Hepatocyte (in vitro differentiated cells): ENCODE data around the gene SIGLEC9. TPM values are rescaled to one million over a fixed set of nuclear protein-coding genes. Genes with fewer than 3 reads are reported as not detected.

Experiments used
- DNase-seq: peaks from one replicate; pipeline ENCODE4 v3.0.0-alpha.2; 2016; ENCODE audit warnings: low spot score
- H2AFZ ChIP-seq: fragments of 200-600 bp; sonication (generic); 2 replicates; pipeline ENCODE4 v1.6.0; 2016; ENCODE audit warnings: antibody characterized with exemption, mild to moderate bottlenecking
- H3K27ac ChIP-seq: fragments of 200-600 bp; sonication (generic); 2 replicates; pipeline ENCODE4 v1.5.1; 2016; ENCODE audit warnings: mild to moderate bottlenecking
- H3K27me3 ChIP-seq: fragments of 200-600 bp; sonication (generic); 2 replicates; pipeline ENCODE4 v1.6.1; 2016
- H3K36me3 ChIP-seq: fragments of 200-600 bp; sonication (generic); replicated peaks from 2 replicates; pipeline ENCODE4 v1.5.1; 2016; ENCODE audit warnings: low read depth; ENCODE audit not compliant: insufficient read depth
- H3K4me1 ChIP-seq: fragments of 200-600 bp; sonication (generic); 2 replicates; pipeline ENCODE4 v1.5.1; 2016; ENCODE audit warnings: mild to moderate bottlenecking, moderate library complexity; ENCODE audit not compliant: insufficient read depth
- H3K4me2 ChIP-seq: fragments of 200-600 bp; sonication (generic); 2 replicates; pipeline ENCODE4 v1.6.0; 2016
- H3K4me3 ChIP-seq: fragments of 200-600 bp; sonication (generic); 2 replicates; pipeline ENCODE4 v1.5.1; 2016; ENCODE audit warnings: mild to moderate bottlenecking
- H3K79me2 ChIP-seq: fragments of 200-600 bp; sonication (generic); 2 replicates; pipeline ENCODE4 v1.6.0; 2017; ENCODE audit warnings: mild to moderate bottlenecking
- H3K9me2 ChIP-seq: fragments of 200-600 bp; sonication (generic); replicated peaks from 2 replicates; pipeline ENCODE4 v1.6.0; 2017; ENCODE audit warnings: mild to moderate bottlenecking; ENCODE audit not compliant: insufficient read depth
- H3K9me3 ChIP-seq: fragments of 200-600 bp; sonication (generic); 2 replicates; pipeline ENCODE4 v1.5.1; 2016; ENCODE audit warnings: low read depth, mild to moderate bottlenecking
- H4K20me1 ChIP-seq: fragments of 200-600 bp; sonication (generic); 2 replicates; pipeline ENCODE4 v1.6.0; 2016; ENCODE audit warnings: mild to moderate bottlenecking; ENCODE audit not compliant: insufficient read depth, poor library complexity, severe bottlenecking
- EZH2 ChIP-seq: fragments of 200-600 bp; sonication (generic); IDR thresholded peaks from 2 replicates; pipeline ENCODE4 v1.6.1; 2016; ENCODE audit warnings: antibody characterized with exemption, mild to moderate bottlenecking, borderline replicate concordance
- EZH2phosphoT487 ChIP-seq: fragments of 200-600 bp; sonication (generic); IDR thresholded peaks from one replicate; pipeline ENCODE4 v1.6.1; 2018; ENCODE audit warnings: antibody characterized with exemption, mild to moderate bottlenecking, low read depth, moderate library complexity; ENCODE audit not compliant: unreplicated experiment, severe bottlenecking
- WGBS: methylation state at CpG from one replicate; pipeline ENCODE4 v1.1.6; 2016; ENCODE audit warnings: low lambda C conversion rate; ENCODE audit errors: missing lambda C conversion rate; 5-methylcytosine and 5-hydroxymethylcytosine counted together
- polyA plus RNA-seq: library from polyadenylated mRNA; unstranded; fragments of >200 nt; fragmentation: Nextera tagmentation; extraction: Ambion mirVana; gene quantifications from 2 replicates; pipeline ENCODE4 v1.2.1, GENCODE V29; 2016
- total RNA-seq: library from RNA; depleted of rRNA; stranded (reverse); fragments of >200 nt; gene quantifications from 2 replicates; pipeline ENCODE4 v1.2.3, GENCODE V29; 2014
- TF ChIP-seq, protein P1 (sequence below): fragments of 200-600 bp; sonication (generic); IDR thresholded peaks from 2 replicates; pipeline ENCODE4 v1.5.1; 2016; ENCODE audit warnings: antibody characterized with exemption, mild to moderate bottlenecking; ENCODE audit not compliant: poor library complexity

SIGLEC9 gene
- total and polyA plus RNA-seq, 2 experiments from 2014 or later, result 0.77 to 1.5 TPM

DNA sequence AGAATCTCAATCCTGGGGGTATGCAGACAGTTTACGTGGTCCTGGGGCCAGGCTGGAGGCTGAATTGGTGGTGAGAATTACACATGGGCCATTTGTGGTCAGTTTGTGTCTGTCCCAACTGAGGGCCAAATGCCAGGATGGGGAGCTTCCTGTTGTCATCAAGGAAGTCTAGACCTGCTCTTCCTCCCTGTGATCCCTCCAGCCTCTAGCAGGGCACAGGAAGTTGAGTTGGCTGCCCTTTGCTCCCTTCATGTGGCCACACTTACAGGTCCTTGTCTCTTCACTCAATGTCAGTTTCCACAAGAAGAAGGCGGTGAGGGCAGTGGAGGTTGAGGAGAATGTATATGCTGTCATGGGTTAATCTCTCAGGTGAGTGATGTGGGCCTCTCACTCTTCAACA lies 47.5 kb downstream of the SIGLEC9 start:
- TF ChIP-seq, protein P1, sequence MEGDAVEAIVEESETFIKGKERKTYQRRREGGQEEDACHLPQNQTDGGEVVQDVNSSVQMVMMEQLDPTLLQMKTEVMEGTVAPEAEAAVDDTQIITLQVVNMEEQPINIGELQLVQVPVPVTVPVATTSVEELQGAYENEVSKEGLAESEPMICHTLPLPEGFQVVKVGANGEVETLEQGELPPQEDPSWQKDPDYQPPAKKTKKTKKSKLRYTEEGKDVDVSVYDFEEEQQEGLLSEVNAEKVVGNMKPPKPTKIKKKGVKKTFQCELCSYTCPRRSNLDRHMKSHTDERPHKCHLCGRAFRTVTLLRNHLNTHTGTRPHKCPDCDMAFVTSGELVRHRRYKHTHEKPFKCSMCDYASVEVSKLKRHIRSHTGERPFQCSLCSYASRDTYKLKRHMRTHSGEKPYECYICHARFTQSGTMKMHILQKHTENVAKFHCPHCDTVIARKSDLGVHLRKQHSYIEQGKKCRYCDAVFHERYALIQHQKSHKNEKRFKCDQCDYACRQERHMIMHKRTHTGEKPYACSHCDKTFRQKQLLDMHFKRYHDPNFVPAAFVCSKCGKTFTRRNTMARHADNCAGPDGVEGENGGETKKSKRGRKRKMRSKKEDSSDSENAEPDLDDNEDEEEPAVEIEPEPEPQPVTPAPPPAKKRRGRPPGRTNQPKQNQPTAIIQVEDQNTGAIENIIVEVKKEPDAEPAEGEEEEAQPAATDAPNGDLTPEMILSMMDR, result no peak
- no peak for TF ChIP-seq EZH2phosphoT487
- no peak for TF ChIP-seq EZH2
- Histone ChIP-seq H3K9me3 (no peaks in the 10 kb centered on the region), H4K20me1 (no peaks in the 10 kb centered on the region), H2AFZ (no peak overlapping the region), H3K4me3 (no peak overlapping the region), H3K27ac (no peak overlapping the region), H3K79me2 (no peaks in the 10 kb centered on the region), H3K36me3 (no peaks in the 10 kb centered on the region), H3K4me2 (no peak overlapping the region), H3K9me2 (no peaks in the 10 kb centered on the region), H3K27me3 (peaks cover 16% of the 10 kb centered on the region), H3K4me1 (no peaks in the 10 kb centered on the region)
- DNase-seq, result no peak
- 87% methylated on average over 2 of the region's 2 CpGs for WGBS

- Histone ChIP-seq H3K4me3 (no peak overlapping the region), H3K9me2 (no peaks in the 10 kb centered on the region), H3K79me2 (no peaks in the 10 kb centered on the region), H4K20me1 (no peaks in the 10 kb centered on the region), H3K4me1 (no peaks in the 10 kb centered on the region), H2AFZ (no peak overlapping the region), H3K9me3 (no peaks in the 10 kb centered on the region), H3K36me3 (no peaks in the 10 kb centered on the region), H3K27ac (no peak overlapping the region), H3K27me3 (peaks cover 16% of the 10 kb centered on the region), H3K4me2 (no peak overlapping the region)
- TF ChIP-seq EZH2phosphoT487 (no peak), EZH2 (no peak)
- TF ChIP-seq, protein P1, result no peak
- DNase-seq, result no peak
- 81% methylated on average over 5 of the region's 5 CpGs for WGBS
Measured at GRCh38 chr19:51173681-51174080, 49.0 kb downstream of the SIGLEC9 start.

GRCh38 chr19:51179256-51179655 lies 54.5 kb downstream of the SIGLEC9 start:
- TF ChIP-seq EZH2phosphoT487 (no peak), EZH2 (no peak)
- TF ChIP-seq, protein P1, result no peak
- H3K4me3 ChIP-seq, result no peak overlapping the region
- no peaks in the 10 kb centered on the region for H3K9me3 ChIP-seq
- WGBS, result 75% methylated on average over 1 of the region's 1 CpG
- no peaks in the 10 kb centered on the region for H3K9me2 ChIP-seq
- H2AFZ ChIP-seq, result no peak overlapping the region
- no peak overlapping the region for H3K27ac ChIP-seq
- DNase-seq, result no peak
- no peak overlapping the region for H3K4me2 ChIP-seq
- peaks cover 17% of the 10 kb centered on the region for H3K27me3 ChIP-seq
- no peaks in the 10 kb centered on the region for H3K79me2 ChIP-seq
- H3K4me1 ChIP-seq, result no peaks in the 10 kb centered on the region
- H4K20me1 ChIP-seq, result no peaks in the 10 kb centered on the region
- no peaks in the 10 kb centered on the region for H3K36me3 ChIP-seq

Other genes starting within 250 kb of the SIGLEC9 start
- gene KLK4, start 213.5 kb upstream of the SIGLEC9 start, total RNA-seq, result not detected in 2 replicates
- 0.28 and 0.33 TPM in 2 replicates for gene KLK4, start 213.5 kb upstream of the SIGLEC9 start, polyA plus RNA-seq
- not detected in 2 replicates for gene KLK5, start 171.9 kb upstream of the SIGLEC9 start, total RNA-seq
- 0.24 TPM in 1 of 2 replicates, not detected in the other for gene KLK5, start 171.9 kb upstream of the SIGLEC9 start, polyA plus RNA-seq
- gene KLK6, start 155.3 kb upstream of the SIGLEC9 start, total RNA-seq, result 1.1 and 2.0 TPM in 2 replicates
- 5.4 and 7.6 TPM in 2 replicates for gene KLK6, start 155.3 kb upstream of the SIGLEC9 start, polyA plus RNA-seq
- gene KLK7, start 141.0 kb upstream of the SIGLEC9 start, total RNA-seq, result 0.20 and 3.9 TPM in 2 replicates
- 1.1 and 2.8 TPM in 2 replicates for gene KLK7, start 141.0 kb upstream of the SIGLEC9 start, polyA plus RNA-seq
- gene KLK8, start 123.3 kb upstream of the SIGLEC9 start, total RNA-seq, result 0.16 and 0.87 TPM in 2 replicates
- gene KLK8, start 123.3 kb upstream of the SIGLEC9 start, polyA plus RNA-seq, result 5.4 and 9.0 TPM in 2 replicates
- gene KLK10, start 105.2 kb upstream of the SIGLEC9 start, total RNA-seq, result 0.10 and 1.8 TPM in 2 replicates
- gene KLK10, start 105.2 kb upstream of the SIGLEC9 start, polyA plus RNA-seq, result 1.3 and 3.4 TPM in 2 replicates
- gene KLK11, start 98.3 kb upstream of the SIGLEC9 start, total RNA-seq, result 1.4 TPM in 1 of 2 replicates, not detected in the other
- 2.2 and 2.6 TPM in 2 replicates for gene KLK11, start 98.3 kb upstream of the SIGLEC9 start, polyA plus RNA-seq
- gene KLK12, start 89.9 kb upstream of the SIGLEC9 start, total RNA-seq, result 0.80 TPM in 1 of 2 replicates, not detected in the other
- 2.3 TPM in 1 of 2 replicates, not detected in the other for gene KLK12, start 89.9 kb upstream of the SIGLEC9 start, polyA plus RNA-seq
- gene KLK13, start 59.8 kb upstream of the SIGLEC9 start, total RNA-seq, result 0.36 TPM in 1 of 2 replicates, not detected in the other
- 0.52 and 1.0 TPM in 2 replicates for gene KLK13, start 59.8 kb upstream of the SIGLEC9 start, polyA plus RNA-seq
- gene KLK14, start 42.0 kb upstream of the SIGLEC9 start, total RNA-seq, result 0.13 TPM in 1 of 2 replicates, not detected in the other
- not detected in 2 replicates for gene KLK14, start 42.0 kb upstream of the SIGLEC9 start, polyA plus RNA-seq
- 6.7 and 7.7 TPM in 2 replicates for gene CTU1, start 16.5 kb upstream of the SIGLEC9 start, total RNA-seq
- 12.6 and 15.9 TPM in 2 replicates for gene CTU1, start 16.5 kb upstream of the SIGLEC9 start, polyA plus RNA-seq
- 0.53 and 0.84 TPM in 2 replicates for gene SIGLEC7, start 17.4 kb downstream of the SIGLEC9 start, total RNA-seq
- gene SIGLEC7, start 17.4 kb downstream of the SIGLEC9 start, polyA plus RNA-seq, result 0.24 and 0.72 TPM in 2 replicates
- gene CD33, start 100.2 kb downstream of the SIGLEC9 start, total RNA-seq, result 0.23 TPM in 1 of 2 replicates, not detected in the other
- 0.57 TPM in 1 of 2 replicates, not detected in the other for gene CD33, start 100.2 kb downstream of the SIGLEC9 start, polyA plus RNA-seq
- gene SIGLECL1, start 126.2 kb downstream of the SIGLEC9 start, total RNA-seq, result not detected in 2 replicates
- not detected in 2 replicates for gene SIGLECL1, start 126.2 kb downstream of the SIGLEC9 start, polyA plus RNA-seq
- 3.9 and 5.0 TPM in 2 replicates for gene IGLON5, start 186.7 kb downstream of the SIGLEC9 start, total RNA-seq
- gene IGLON5, start 186.7 kb downstream of the SIGLEC9 start, polyA plus RNA-seq, result 2.4 and 4.3 TPM in 2 replicates
- gene VSIG10L, start 217.2 kb downstream of the SIGLEC9 start, total RNA-seq, result 2.5 and 3.4 TPM in 2 replicates
- 7.6 and 7.8 TPM in 2 replicates for gene VSIG10L, start 217.2 kb downstream of the SIGLEC9 start, polyA plus RNA-seq
- gene ETFB, start 241.5 kb downstream of the SIGLEC9 start, total RNA-seq, result 167 and 190 TPM in 2 replicates
- 237 and 248 TPM in 2 replicates for gene ETFB, start 241.5 kb downstream of the SIGLEC9 start, polyA plus RNA-seq
- gene CLDND2, start 244.1 kb downstream of the SIGLEC9 start, total RNA-seq, result 1.2 TPM in 1 of 2 replicates, not detected in the other
- 6.8 and 7.2 TPM in 2 replicates for gene CLDND2, start 244.1 kb downstream of the SIGLEC9 start, polyA plus RNA-seq
- not detected in 2 replicates for gene NKG7, start 247.7 kb downstream of the SIGLEC9 start, total RNA-seq
- 0.44 TPM in 1 of 2 replicates, not detected in the other for gene NKG7, start 247.7 kb downstream of the SIGLEC9 start, polyA plus RNA-seq